OCI-LY7 (cell line): ENCODE results near the gene CCDC88B. TPM values are rescaled to one million over a fixed set of nuclear protein-coding genes. Genes with fewer than 3 reads are reported as not detected.

Experiments used
- BruUV-seq: library from RNA; stranded (reverse); fragments of 400-500 nt; replicated peaks from 2 replicates; lab custom pipeline; 2021; lab: Mats Ljungman, UMichigan
- CTCF ChIA-PET: fragments of 300-600 bp; sonication (Branson Sonifier 250); formaldehyde crosslinking; loops from one replicate; lab custom pipeline; 2022; ENCODE audit warnings: antibody characterized with exemption; ENCODE audit not compliant: unreplicated experiment; lab: Charles Lee
- POLR2A ChIA-PET: fragments of 300-600 bp; sonication (Branson Sonifier 250); formaldehyde crosslinking; loops from one replicate; lab custom pipeline; 2022; ENCODE audit warnings: antibody characterized with exemption; lab: Charles Lee
- DNase-seq: peaks from one replicate; pipeline ENCODE4 v3.0.0-alpha.2; 2015; ENCODE audit warnings: low spot score
- H2AFZ ChIP-seq: fragments of 200-600 bp; sonication (generic), shearing (Covaris generic); 2 replicates; pipeline ENCODE4 v1.6.1; 2014; ENCODE audit warnings: mild to moderate bottlenecking, antibody characterized with exemption, low read length, moderate library complexity
- H3K27ac ChIP-seq: fragments of 200-600 bp; sonication (generic); 2 replicates; pipeline ENCODE4 v1.5.1; 2014; ENCODE audit warnings: mixed run types, low read depth, mild to moderate bottlenecking, moderate library complexity, low read length, inconsistent platforms; ENCODE audit not compliant: poor library complexity, severe bottlenecking
- H3K36me3 ChIP-seq: fragments of 200-600 bp; sonication (generic); 2 replicates; pipeline ENCODE4 v1.6.1; 2014; ENCODE audit warnings: mild to moderate bottlenecking, antibody characterized with exemption, low read length, moderate library complexity, mixed read lengths; ENCODE audit not compliant: insufficient read depth
- H3K4me1 ChIP-seq: fragments of 200-600 bp; sonication (generic); 2 replicates; pipeline ENCODE4 v1.5.1; 2014; ENCODE audit warnings: mild to moderate bottlenecking, low read length; ENCODE audit not compliant: insufficient read depth, poor library complexity, severe bottlenecking
- H3K4me2 ChIP-seq: fragments of 200-600 bp; sonication (generic); 2 replicates; pipeline ENCODE4 v1.6.1; 2014; ENCODE audit warnings: mild to moderate bottlenecking, low read length
- H3K4me3 ChIP-seq: fragments of 200-600 bp; sonication (generic); 2 replicates; pipeline ENCODE4 v1.5.1; 2014; ENCODE audit warnings: mild to moderate bottlenecking, low read depth, low read length; ENCODE audit not compliant: poor library complexity, severe bottlenecking
- H3K79me2 ChIP-seq: fragments of 200-600 bp; sonication (generic); 2 replicates; pipeline ENCODE4 v1.6.1; 2016; ENCODE audit warnings: low read depth, mild to moderate bottlenecking, low read length, moderate library complexity, mixed read lengths; ENCODE audit not compliant: insufficient read depth
- H3K9me2 ChIP-seq: fragments of 200-600 bp; sonication (generic); 2 replicates; pipeline ENCODE4 v1.6.1; 2016; ENCODE audit warnings: mild to moderate bottlenecking, low read length, mixed read lengths; ENCODE audit not compliant: insufficient read depth
- H3K9me3 ChIP-seq: fragments of 200-600 bp; sonication (generic); 2 replicates; pipeline ENCODE4 v1.6.1; 2014; ENCODE audit warnings: mild to moderate bottlenecking, mixed run types, low read length, mixed read lengths
- H4K20me1 ChIP-seq: fragments of 200-600 bp; sonication (generic); 2 replicates; pipeline ENCODE4 v1.6.1; 2014; ENCODE audit warnings: mild to moderate bottlenecking, antibody characterized with exemption, low read length, moderate library complexity, mixed read lengths; ENCODE audit not compliant: insufficient read depth
- CTCF ChIP-seq: fragments of 200-600 bp; sonication (generic); conservative IDR thresholded peaks from 2 replicates; pipeline ENCODE4 v1.5.1; 2014; ENCODE audit warnings: mild to moderate bottlenecking, antibody characterized with exemption, low read length, moderate library complexity, mixed read lengths
- EZH2phosphoT487 ChIP-seq: fragments of 200-600 bp; sonication (generic); IDR thresholded peaks from 2 replicates; pipeline ENCODE4 v1.6.1; 2018; ENCODE audit warnings: low read depth, borderline replicate concordance, mild to moderate bottlenecking, mixed run types, antibody characterized with exemption, low read length, moderate library complexity, mixed read lengths
- intact Hi-C: fragments of 100-400 bp; cut with micrococcal nuclease; formaldehyde crosslinking; loops from one replicate; pipeline ENCODE4 v1.10.0; 2022; ENCODE audit not compliant: unreplicated experiment
- total RNA-seq, 2 experiments: library from RNA; depleted of rRNA in 1 of 2; stranded (reverse); fragments of >200 nt in 1 of 2; shearing (Covaris generic) in 1 of 2; gene quantifications; 2 replicates each; pipeline ENCODE4 v1.2.3, GENCODE V29; 2014 to 2022

The CCDC88B gene
- total RNA-seq, 2 experiments from 2014 or later, result 40.7 to 67.2 TPM

GRCh38 chr11:64369440-64370421 is 29.7 kb downstream of the CCDC88B start:
- Histone ChIP-seq H3K4me3 (no peak overlapping the region), H4K20me1 (no peaks in the 10 kb centered on the region), H3K9me3 (no peaks in the 10 kb centered on the region), H3K27ac (no peak overlapping the region), H3K79me2 (no peaks in the 10 kb centered on the region), H3K4me1 (peaks cover 10% of the 10 kb centered on the region), H3K36me3 (peaks cover 35% of the 10 kb centered on the region), H3K9me2 (no peaks in the 10 kb centered on the region), H2AFZ (no peak overlapping the region), H3K4me2 (no peak overlapping the region)
- POLR2A ChIA-PET, result no interaction called here
- CTCF ChIA-PET, result no interaction called here
- DNase-seq, result no peak
- BruUV-seq, result no TSS peak
- TF ChIP-seq EZH2phosphoT487 (no peak), CTCF (peak; percentile 44; the same call in 1 of the 2 replicates)
- intact Hi-C loops, result loop anchor here (10.0 kb wide), 1 partner anchor 285 kb away; no protein-coding TSS in a partner anchor

GRCh38 chr11:64371201-64371600 is 31.2 kb downstream of the CCDC88B start:
- H4K20me1 ChIP-seq, result no peaks in the 10 kb centered on the region
- no peaks in the 10 kb centered on the region for H3K9me3 ChIP-seq
- no peak overlapping the region for H2AFZ ChIP-seq
- intact Hi-C loops, result loop anchor here (10.0 kb wide), 1 partner anchor 284 kb away; no protein-coding TSS in a partner anchor
- no TSS peak for BruUV-seq
- H3K9me2 ChIP-seq, result no peaks in the 10 kb centered on the region
- ChIA-PET POLR2A (no interaction called here), CTCF (no interaction called here)
- H3K4me3 ChIP-seq, result no peak overlapping the region
- H3K36me3 ChIP-seq, result peaks cover 24% of the 10 kb centered on the region
- H3K79me2 ChIP-seq, result no peaks in the 10 kb centered on the region
- no peak for TF ChIP-seq EZH2phosphoT487
- no peak for TF ChIP-seq CTCF
- DNase-seq, result no peak
- peaks cover 10% of the 10 kb centered on the region for H3K4me1 ChIP-seq
- no peak overlapping the region for H3K27ac ChIP-seq
- H3K4me2 ChIP-seq, result no peak overlapping the region
